SK-MEL-5 (cell line): Measurements from ENCODE around the gene IGBP1. TPM values are rescaled to one million over a fixed set of nuclear protein-coding genes. Genes with fewer than 3 reads are reported as not detected.
A peak's percentile ranks its signal among the peaks of the same experiment; 100 is the strongest.

Experiments
- DNase-seq: peaks from one replicate; pipeline ENCODE4 v3.0.0-alpha.2; 2016; ENCODE audit warnings: low read depth, low spot score
- in situ Hi-C: cut with HindIII; loops from 2 replicates; pipeline ENCODE4 v1.10.0; 2016; ENCODE audit warnings: low sequenced_read_pairs, high pct_unique_total_duplicates, low pct_unique_long_range_greater_than_20kb
- total RNA-seq: library from RNA; depleted of rRNA; stranded (reverse); fragments of >200 nt; shearing (Covaris generic); gene quantifications from 2 replicates; pipeline ENCODE4 v1.2.3, GENCODE V29; 2014

The IGBP1 gene
- total RNA-seq, 1 experiment from 2014 or later, result 154 TPM

- in situ Hi-C loops, result no loop called here
- no peak for DNase-seq
These were observed 5.4 kb downstream of the IGBP1 start for GRCh38 chrX:70138622-70139021.

GRCh38 chrX:70139736-70140135 is 6.5 kb downstream of the IGBP1 start:
- peak; percentile 91 for DNase-seq
- in situ Hi-C loops, result no loop called here

- no peak for DNase-seq
- in situ Hi-C loops, result no loop called here
These were observed 8.1 kb downstream of the IGBP1 start for GRCh38 chrX:70141373-70141772.

- peak; percentile 96 for DNase-seq
These were observed 33.6 kb downstream of the IGBP1 start for GRCh38 chrX:70166601-70167590.

GRCh38 chrX:70168238-70169188 is 35.3 kb downstream of the IGBP1 start:
- in situ Hi-C loops, result no loop called here
- peak; percentile 67 for DNase-seq

More at GRCh38 chrX:70166601-70167590, 33.6 kb downstream of the IGBP1 start:
- in situ Hi-C loops, result no loop called here

GRCh38 chrX:70169281-70169680 is 36.0 kb downstream of the IGBP1 start:
- DNase-seq, result no peak
- in situ Hi-C loops, result no loop called here

- peak; percentile 78 for DNase-seq
- in situ Hi-C loops, result no loop called here
These were observed 38.4 kb downstream of the IGBP1 start for GRCh38 chrX:70171624-70172023.

GRCh38 chrX:70172221-70172620 is 39.0 kb downstream of the IGBP1 start:
- in situ Hi-C loops, result no loop called here
- DNase-seq, result no peak

- no peak for DNase-seq
- in situ Hi-C loops, result no loop called here
These were observed 39.7 kb downstream of the IGBP1 start for GRCh38 chrX:70172964-70173363.

- DNase-seq, result no peak
- in situ Hi-C loops, result no loop called here
These were observed 41.5 kb downstream of the IGBP1 start for GRCh38 chrX:70174754-70175153.

GRCh38 chrX:70175338-70175737 is 42.1 kb downstream of the IGBP1 start:
- in situ Hi-C loops, result no loop called here
- no peak for DNase-seq

- peak; percentile 68 for DNase-seq
- in situ Hi-C loops, result no loop called here
These were observed 43.8 kb downstream of the IGBP1 start, which contains the start of gene DGAT2L6 for GRCh38 chrX:70176938-70177533. Gene DGAT2L6 (plus strand): TSS chrX:70177483. CDS start chrX:70177583, 100 bp downstream.

GRCh38 chrX:70183091-70183490 is 49.8 kb downstream of the IGBP1 start:
- no peak for DNase-seq
- in situ Hi-C loops, result no loop called here

GRCh38 chrX:70190225-70190624 is 57.0 kb downstream of the IGBP1 start:
- in situ Hi-C loops, result no loop called here
- no peak for DNase-seq

- in situ Hi-C loops, result no loop called here
- DNase-seq, result peak; percentile 79
These were observed 63.9 kb downstream of the IGBP1 start for GRCh38 chrX:70196961-70197720.

GRCh38 chrX:70201732-70202131 is 68.5 kb downstream of the IGBP1 start:
- in situ Hi-C loops, result no loop called here
- no peak for DNase-seq

GRCh38 chrX:70208479-70208878 is 75.2 kb downstream of the IGBP1 start:
- in situ Hi-C loops, result no loop called here
- DNase-seq, result no peak
